HepG2 (cell line): Measurements from ENCODE around the gene IER2. TPM values are rescaled to one million over a fixed set of nuclear protein-coding genes. Genes with fewer than 3 reads are reported as not detected.

Experiments
- DRAP1 ChIP-seq: IDR thresholded peaks from 2 replicates; pipeline ENCODE4 v1.6.1; 2016; ENCODE audit warnings: missing genetic modification reagents, missing compliant biosample characterization
- ESRRA ChIP-seq: sonication (generic); formaldehyde crosslinking; IDR thresholded peaks from 2 replicates; pipeline ENCODE4 v1.5.1; 2020; ENCODE audit warnings: mild to moderate bottlenecking, low read depth, missing genetic modification reagents
- GABPA ChIP-seq, 2 experiments: IDR thresholded peaks; 2 replicates each; pipeline ENCODE4 v1.6.1; 2011 to 2016; ENCODE audit warnings: low read depth in 2 of 2, low read length in 1 of 2, missing biosample characterization in 1 of 2, missing genetic modification characterization in 1 of 2
- ISL2 ChIP-seq: sonication (generic); formaldehyde crosslinking; IDR thresholded peaks from 2 replicates; pipeline ENCODE4 v1.5.0; 2020; ENCODE audit warnings: missing genetic modification reagents
- KDM5B ChIP-seq: sonication (generic); formaldehyde crosslinking; IDR thresholded peaks from 2 replicates; pipeline ENCODE4 v1.4.0; 2020; ENCODE audit warnings: missing genetic modification reagents, mild to moderate bottlenecking, borderline replicate concordance
- ONECUT2 ChIP-seq: sonication (generic); formaldehyde crosslinking; IDR thresholded peaks from 2 replicates; pipeline ENCODE4 v1.4.0; 2020; ENCODE audit warnings: missing genetic modification reagents
- PAF1 ChIP-seq: IDR thresholded peaks from 2 replicates; pipeline ENCODE4 v1.6.1; 2016; ENCODE audit warnings: missing genetic modification reagents, missing compliant biosample characterization
- SALL2 ChIP-seq: sonication (generic); formaldehyde crosslinking; IDR thresholded peaks from 2 replicates; pipeline ENCODE4 v1.8.1; 2023; ENCODE audit warnings: mild to moderate bottlenecking, missing genetic modification reagents, inconsistent platforms
- SAP130 ChIP-seq: IDR thresholded peaks from 2 replicates; pipeline ENCODE4 v1.6.1; 2016; ENCODE audit warnings: low read depth
- TBX3 ChIP-seq: fragments of 450-650 bp; IDR thresholded peaks from 2 replicates; pipeline ENCODE4 v1.6.1; 2017; ENCODE audit warnings: antibody characterized with exemption, mild to moderate bottlenecking, inconsistent platforms, borderline replicate concordance
- ZBTB20 ChIP-seq: sonication (generic); formaldehyde crosslinking; IDR thresholded peaks from 2 replicates; pipeline ENCODE4 v1.8.1; 2023; ENCODE audit warnings: missing genetic modification reagents, low read depth, mild to moderate bottlenecking, borderline replicate concordance
- ZFP36 ChIP-seq: fragments of 150-350 bp; IDR thresholded peaks from 2 replicates; pipeline ENCODE4 v1.6.1; 2018; ENCODE audit warnings: borderline replicate concordance, low read length, low read depth; ENCODE audit not compliant: partially characterized antibody
- ZFP90 ChIP-seq: sonication (generic); formaldehyde crosslinking; IDR thresholded peaks from 2 replicates; pipeline ENCODE4 v1.8.0; 2022; ENCODE audit warnings: missing genetic modification reagents, mild to moderate bottlenecking, inconsistent platforms, borderline replicate concordance
- ZNF546 ChIP-seq: sonication (generic); formaldehyde crosslinking; conservative IDR thresholded peaks from 2 replicates; pipeline ENCODE4 v1.8.1; 2023; ENCODE audit warnings: mild to moderate bottlenecking, missing genetic modification reagents
- ZNF747 ChIP-seq: sonication (generic); formaldehyde crosslinking; IDR thresholded peaks from 2 replicates; pipeline ENCODE4 v1.8.1; 2023; ENCODE audit warnings: missing genetic modification reagents, mild to moderate bottlenecking, borderline replicate concordance
- polyA plus RNA-seq, 8 experiments: library from polyadenylated mRNA; depleted of rRNA in 3 of 8; stranded (reverse) in 7 of 8; unstranded in 1 of 8; fragments of >200 nt; fragmentation: Illumina TruSeq in 4 of 8; extraction: Trizol in 4 of 8; gene quantifications; 2 replicates each; pipeline versions ENCODE4 v1.2.1 to v1.2.3, GENCODE V29; 2011 to 2016; ENCODE audit warnings: low read depth in 4 of 8, missing spikeins in 1 of 8, mixed read lengths in 1 of 8; ENCODE audit not compliant: insufficient read depth in 1 of 8
- total RNA-seq, 5 experiments: library from RNA; depleted of rRNA; stranded (reverse); fragments of >200 nt; fragmentation: Illumina TruSeq; extraction: Trizol; gene quantifications; 2 replicates each; pipeline ENCODE4 v1.2.3, GENCODE V29; 2016; ENCODE audit warnings: low read depth in 1 of 5
- TF ChIP-seq, protein P1 (sequence below): conservative IDR thresholded peaks from 2 replicates; pipeline ENCODE4 v1.6.1; 2018; ENCODE audit warnings: missing genetic modification reagents
- TF ChIP-seq, protein P2 (sequence below): sonication (generic); formaldehyde crosslinking; IDR thresholded peaks from 2 replicates; pipeline ENCODE4 v1.9.0; 2022; ENCODE audit warnings: low read depth, missing genetic modification reagents
- TF ChIP-seq, protein P3 (sequence below): sonication (generic); formaldehyde crosslinking; IDR thresholded peaks from 2 replicates; pipeline ENCODE4 v1.4.0; 2020; ENCODE audit warnings: mild to moderate bottlenecking, missing genetic modification reagents
- TF ChIP-seq, protein P4 (sequence below): sonication (generic); formaldehyde crosslinking; IDR thresholded peaks from 2 replicates; pipeline ENCODE4 v1.4.0; 2020; ENCODE audit warnings: missing genetic modification reagents
- TF ChIP-seq, protein P5 (sequence below): sonication (generic); formaldehyde crosslinking; IDR thresholded peaks from 2 replicates; pipeline ENCODE4 v1.8.0; 2022; ENCODE audit warnings: low read depth, missing genetic modification reagents

The IER2 gene
- total and polyA plus RNA-seq, 2 of the 13 experiments (the other 11 are each of a cell fraction or from before 2014, with no cell fraction given): 10.1 to 14.3 TPM

DNA sequence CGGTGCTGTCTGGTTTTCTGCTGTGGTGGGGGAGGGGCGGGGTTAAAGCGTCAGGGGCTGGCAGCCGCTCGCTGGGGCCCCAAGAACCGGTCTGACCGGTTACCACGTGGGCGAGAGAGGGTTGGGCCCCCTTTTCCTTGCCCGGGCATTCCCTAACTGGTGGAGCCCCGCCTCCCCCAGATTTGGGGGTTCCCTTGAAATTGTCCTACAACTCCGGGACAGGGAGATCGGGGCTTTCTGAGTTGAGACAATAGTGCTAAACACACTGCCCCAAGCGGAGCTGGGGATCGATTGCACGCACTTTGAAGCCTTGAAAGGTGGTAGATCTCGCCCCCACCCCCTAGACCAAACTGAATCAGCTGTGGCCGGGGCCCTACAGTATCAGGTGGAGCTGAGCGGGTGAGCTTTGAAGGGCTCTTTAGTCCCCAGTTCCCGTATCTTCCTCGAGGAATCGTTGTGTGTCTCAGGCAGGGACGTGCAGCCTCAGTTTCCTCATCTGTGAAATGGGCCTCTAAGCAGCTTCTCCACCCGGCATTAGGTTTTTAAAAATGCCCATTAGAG, 4.8 kb downstream of the IER2 start (continued):
- TF ChIP-seq ZBTB20 (CRISPR knock-in tag) (no peak), ZFP36 (no peak), TBX3 (0 out of 2 replicates have a peak, but pooled peaks have one; percentile 7), ESRRA (CRISPR knock-in tag) (0 out of 2 replicates have a peak, but pooled peaks have one; percentile 20), ONECUT2 (CRISPR knock-in tag) (0 out of 2 replicates have a peak, but pooled peaks have one; percentile 35), KDM5B (CRISPR knock-in tag) (no peak), PAF1 (CRISPR knock-in tag) (no peak), SAP130 (peak; percentile 48; the same call in 1 of the 2 replicates), ZNF747 (peak; percentile 1; the same call in 1 of the 2 replicates), ZNF546 (no peak), ZFP90 (CRISPR knock-in tag) (0 out of 2 replicates have a peak, but pooled peaks have one; percentile 31), ISL2 (CRISPR knock-in tag) (0 out of 2 replicates have a peak, but pooled peaks have one; percentile 13), DRAP1 (CRISPR knock-in tag) (no peak), SALL2 (no peak), GABPA (IDR thresholded peaks at IDR 0.05; ENCODE audit: low read depth, low read length) (no peak), GABPA (CRISPR knock-in tag; IDR thresholded peaks at IDR 0.05; ENCODE audit: low read depth) (0 out of 2 replicates have a peak, but pooled peaks have one; percentile 4)
- TF ChIP-seq, protein P1, sequence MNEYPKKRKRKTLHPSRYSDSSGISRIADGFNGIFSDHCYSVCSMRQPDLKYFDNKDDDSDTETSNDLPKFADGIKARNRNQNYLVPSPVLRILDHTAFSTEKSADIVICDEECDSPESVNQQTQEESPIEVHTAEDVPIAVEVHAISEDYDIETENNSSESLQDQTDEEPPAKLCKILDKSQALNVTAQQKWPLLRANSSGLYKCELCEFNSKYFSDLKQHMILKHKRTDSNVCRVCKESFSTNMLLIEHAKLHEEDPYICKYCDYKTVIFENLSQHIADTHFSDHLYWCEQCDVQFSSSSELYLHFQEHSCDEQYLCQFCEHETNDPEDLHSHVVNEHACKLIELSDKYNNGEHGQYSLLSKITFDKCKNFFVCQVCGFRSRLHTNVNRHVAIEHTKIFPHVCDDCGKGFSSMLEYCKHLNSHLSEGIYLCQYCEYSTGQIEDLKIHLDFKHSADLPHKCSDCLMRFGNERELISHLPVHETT: 0 out of 2 replicates have a peak, but pooled peaks have one; percentile 29
- TF ChIP-seq, protein P2, sequence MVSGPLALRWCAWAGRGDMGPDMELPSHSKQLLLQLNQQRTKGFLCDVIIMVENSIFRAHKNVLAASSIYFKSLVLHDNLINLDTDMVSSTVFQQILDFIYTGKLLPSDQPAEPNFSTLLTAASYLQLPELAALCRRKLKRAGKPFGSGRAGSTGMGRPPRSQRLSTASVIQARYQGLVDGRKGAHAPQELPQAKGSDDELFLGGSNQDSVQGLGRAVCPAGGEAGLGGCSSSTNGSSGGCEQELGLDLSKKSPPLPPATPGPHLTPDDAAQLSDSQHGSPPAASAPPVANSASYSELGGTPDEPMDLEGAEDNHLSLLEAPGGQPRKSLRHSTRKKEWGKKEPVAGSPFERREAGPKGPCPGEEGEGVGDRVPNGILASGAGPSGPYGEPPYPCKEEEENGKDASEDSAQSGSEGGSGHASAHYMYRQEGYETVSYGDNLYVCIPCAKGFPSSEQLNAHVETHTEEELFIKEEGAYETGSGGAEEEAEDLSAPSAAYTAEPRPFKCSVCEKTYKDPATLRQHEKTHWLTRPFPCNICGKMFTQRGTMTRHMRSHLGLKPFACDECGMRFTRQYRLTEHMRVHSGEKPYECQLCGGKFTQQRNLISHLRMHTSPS (CRISPR knock-in tag): no peak
- TF ChIP-seq, protein P3, sequence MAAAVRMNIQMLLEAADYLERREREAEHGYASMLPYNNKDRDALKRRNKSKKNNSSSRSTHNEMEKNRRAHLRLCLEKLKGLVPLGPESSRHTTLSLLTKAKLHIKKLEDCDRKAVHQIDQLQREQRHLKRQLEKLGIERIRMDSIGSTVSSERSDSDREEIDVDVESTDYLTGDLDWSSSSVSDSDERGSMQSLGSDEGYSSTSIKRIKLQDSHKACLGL: no peak
- TF ChIP-seq, protein P4, sequence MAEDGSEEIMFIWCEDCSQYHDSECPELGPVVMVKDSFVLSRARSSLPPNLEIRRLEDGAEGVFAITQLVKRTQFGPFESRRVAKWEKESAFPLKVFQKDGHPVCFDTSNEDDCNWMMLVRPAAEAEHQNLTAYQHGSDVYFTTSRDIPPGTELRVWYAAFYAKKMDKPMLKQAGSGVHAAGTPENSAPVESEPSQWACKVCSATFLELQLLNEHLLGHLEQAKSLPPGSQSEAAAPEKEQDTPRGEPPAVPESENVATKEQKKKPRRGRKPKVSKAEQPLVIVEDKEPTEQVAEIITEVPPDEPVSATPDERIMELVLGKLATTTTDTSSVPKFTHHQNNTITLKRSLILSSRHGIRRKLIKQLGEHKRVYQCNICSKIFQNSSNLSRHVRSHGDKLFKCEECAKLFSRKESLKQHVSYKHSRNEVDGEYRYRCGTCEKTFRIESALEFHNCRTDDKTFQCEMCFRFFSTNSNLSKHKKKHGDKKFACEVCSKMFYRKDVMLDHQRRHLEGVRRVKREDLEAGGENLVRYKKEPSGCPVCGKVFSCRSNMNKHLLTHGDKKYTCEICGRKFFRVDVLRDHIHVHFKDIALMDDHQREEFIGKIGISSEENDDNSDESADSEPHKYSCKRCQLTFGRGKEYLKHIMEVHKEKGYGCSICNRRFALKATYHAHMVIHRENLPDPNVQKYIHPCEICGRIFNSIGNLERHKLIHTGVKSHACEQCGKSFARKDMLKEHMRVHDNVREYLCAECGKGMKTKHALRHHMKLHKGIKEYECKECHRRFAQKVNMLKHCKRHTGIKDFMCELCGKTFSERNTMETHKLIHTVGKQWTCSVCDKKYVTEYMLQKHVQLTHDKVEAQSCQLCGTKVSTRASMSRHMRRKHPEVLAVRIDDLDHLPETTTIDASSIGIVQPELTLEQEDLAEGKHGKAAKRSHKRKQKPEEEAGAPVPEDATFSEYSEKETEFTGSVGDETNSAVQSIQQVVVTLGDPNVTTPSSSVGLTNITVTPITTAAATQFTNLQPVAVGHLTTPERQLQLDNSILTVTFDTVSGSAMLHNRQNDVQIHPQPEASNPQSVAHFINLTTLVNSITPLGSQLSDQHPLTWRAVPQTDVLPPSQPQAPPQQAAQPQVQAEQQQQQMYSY (CRISPR knock-in tag): no peak
- TF ChIP-seq, protein P5, sequence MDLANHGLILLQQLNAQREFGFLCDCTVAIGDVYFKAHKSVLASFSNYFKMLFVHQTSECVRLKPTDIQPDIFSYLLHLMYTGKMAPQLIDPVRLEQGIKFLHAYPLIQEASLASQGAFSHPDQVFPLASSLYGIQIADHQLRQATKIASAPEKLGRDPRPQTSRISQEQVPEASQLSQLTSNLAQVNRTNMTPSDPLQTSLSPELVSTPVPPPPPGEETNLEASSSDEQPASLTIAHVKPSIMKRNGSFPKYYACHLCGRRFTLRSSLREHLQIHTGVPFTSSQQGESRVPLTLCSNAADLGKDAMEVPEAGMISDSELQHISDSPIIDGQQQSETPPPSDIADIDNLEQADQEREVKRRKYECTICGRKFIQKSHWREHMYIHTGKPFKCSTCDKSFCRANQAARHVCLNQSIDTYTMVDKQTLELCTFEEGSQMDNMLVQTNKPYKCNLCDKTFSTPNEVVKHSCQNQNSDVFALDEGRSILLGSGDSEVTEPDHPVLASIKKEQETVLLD (CRISPR knock-in tag): no peak
